Lower leg skin (tissue), 4 donors: Measurements from ENCODE around the gene ZER1. TPM values are rescaled to one million over a fixed set of nuclear protein-coding genes. Genes with fewer than 3 reads are reported as not detected.
"Not testable (repeated sequence)": the region's sequence is repeated elsewhere in the genome, so short reads cannot be mapped to it uniquely, and the experiment has no call there.

ENCODE experiments used
- DNase-seq, 2 donors: peaks; one replicate each; pipeline ENCODE4 v3.0.0-alpha.2; 2019; ENCODE audit warnings: low spot score in 2 of 2
- H3K4me3 ChIP-seq: fragments of 200-600 bp; sonication (generic); 2 replicates; pipeline ENCODE4 v1.5.1; 2017; ENCODE audit warnings: mild to moderate bottlenecking, low read depth; ENCODE audit not compliant: poor library complexity, severe bottlenecking
- POLR2A ChIP-seq, 2 donors: fragments of 450-650 bp; IDR thresholded peaks; one replicate each; pipeline ENCODE4 v1.6.1; 2016 to 2017; ENCODE audit warnings: antibody characterized with exemption in 2 of 2, mild to moderate bottlenecking in 1 of 2, moderate library complexity in 1 of 2
- WGBS, 2 donors: methylation state at CpG; one replicate each; pipeline ENCODE4 v1.1.5; 2018; 5-methylcytosine and 5-hydroxymethylcytosine counted together
- intact Hi-C: fragments of 100-400 bp; cut with DNase I; formaldehyde crosslinking; loops from one replicate; pipeline ENCODE4 v1.15.0; 2023; ENCODE audit warnings: low total_unique reads
- total RNA-seq, 4 donors: library from RNA; depleted of rRNA; stranded (reverse); fragments of >200 nt; gene quantifications; one replicate each; pipeline ENCODE4 v1.1.0, GENCODE V29; 2016
- TF ChIP-seq, protein P1 (sequence below), 3 donors: fragments of 450-650 bp; IDR thresholded peaks; one replicate each; pipeline ENCODE4 v1.5.1; 2016; ENCODE audit warnings: antibody characterized with exemption in 3 of 3, mild to moderate bottlenecking in 3 of 3, moderate library complexity in 2 of 3

The ZER1 gene
- total RNA-seq, 4 donors from 2014 or later = 66.5 to 104 (median 73.2) TPM

DNA sequence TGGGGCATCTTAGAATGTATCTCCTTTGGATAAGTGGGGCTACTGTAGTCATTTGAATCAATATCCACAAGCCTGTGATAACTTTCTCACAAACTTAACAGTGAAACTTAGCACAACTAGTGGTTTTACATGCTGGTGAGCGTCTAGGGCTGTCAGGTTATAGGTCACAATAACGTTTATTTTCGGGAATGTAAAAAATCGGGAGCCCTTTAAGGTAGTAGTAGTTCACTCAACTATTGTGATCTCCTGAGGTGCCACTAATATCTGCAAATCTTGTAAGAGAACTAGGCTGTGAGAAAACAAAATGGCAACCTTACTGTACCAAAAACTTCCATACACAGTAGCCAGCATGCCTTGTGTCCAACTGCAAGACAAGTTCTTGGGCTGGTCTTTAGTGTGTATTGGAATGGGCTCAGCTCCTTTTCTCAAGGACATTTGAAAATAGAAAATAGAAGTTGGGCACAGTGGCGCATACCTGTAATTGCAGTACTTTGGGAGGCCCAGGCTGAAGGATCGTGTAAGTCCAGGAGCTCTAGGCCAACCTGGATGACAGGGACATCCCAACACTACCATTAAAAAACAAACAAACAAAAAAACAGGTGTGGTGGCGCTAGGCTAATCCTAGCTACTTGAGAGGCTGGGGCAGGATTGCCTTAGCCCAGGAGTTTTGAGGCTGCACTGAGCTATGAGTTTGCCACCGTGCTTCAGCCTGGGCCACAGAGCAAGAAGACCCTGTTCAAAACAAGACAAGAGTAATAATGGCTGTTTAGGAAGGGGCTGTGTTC lies 74.6 kb downstream of the ZER1 start:
- intact Hi-C loops = no loop called here

DNA sequence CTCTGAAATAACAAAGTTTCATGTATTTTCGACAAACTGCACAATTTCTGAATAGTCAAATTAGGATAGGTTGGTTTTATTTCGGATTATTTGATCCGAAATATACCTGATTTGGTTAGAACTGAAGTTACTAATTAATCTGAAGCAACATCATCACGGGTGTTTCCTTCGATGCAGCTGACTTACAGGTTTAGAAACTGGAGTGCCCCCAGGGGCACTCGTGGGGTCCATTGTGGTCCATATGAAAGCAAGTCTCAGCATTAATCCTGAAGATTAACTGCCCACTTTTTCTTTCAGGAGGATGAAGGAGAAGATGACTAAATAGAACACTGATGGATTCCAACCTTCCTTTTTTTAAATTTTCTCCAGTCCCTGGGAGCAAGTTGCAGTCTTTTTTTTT lies 77.4 kb downstream of the ZER1 start:
- WGBS, 2 donors = 70 to 73% methylated on average over 6 of the region's 6 CpGs
- TF ChIP-seq, protein P1, sequence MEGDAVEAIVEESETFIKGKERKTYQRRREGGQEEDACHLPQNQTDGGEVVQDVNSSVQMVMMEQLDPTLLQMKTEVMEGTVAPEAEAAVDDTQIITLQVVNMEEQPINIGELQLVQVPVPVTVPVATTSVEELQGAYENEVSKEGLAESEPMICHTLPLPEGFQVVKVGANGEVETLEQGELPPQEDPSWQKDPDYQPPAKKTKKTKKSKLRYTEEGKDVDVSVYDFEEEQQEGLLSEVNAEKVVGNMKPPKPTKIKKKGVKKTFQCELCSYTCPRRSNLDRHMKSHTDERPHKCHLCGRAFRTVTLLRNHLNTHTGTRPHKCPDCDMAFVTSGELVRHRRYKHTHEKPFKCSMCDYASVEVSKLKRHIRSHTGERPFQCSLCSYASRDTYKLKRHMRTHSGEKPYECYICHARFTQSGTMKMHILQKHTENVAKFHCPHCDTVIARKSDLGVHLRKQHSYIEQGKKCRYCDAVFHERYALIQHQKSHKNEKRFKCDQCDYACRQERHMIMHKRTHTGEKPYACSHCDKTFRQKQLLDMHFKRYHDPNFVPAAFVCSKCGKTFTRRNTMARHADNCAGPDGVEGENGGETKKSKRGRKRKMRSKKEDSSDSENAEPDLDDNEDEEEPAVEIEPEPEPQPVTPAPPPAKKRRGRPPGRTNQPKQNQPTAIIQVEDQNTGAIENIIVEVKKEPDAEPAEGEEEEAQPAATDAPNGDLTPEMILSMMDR (IDR thresholded peaks at IDR 0.05) = no peak
- TF ChIP-seq POLR2A (IDR thresholded peaks at IDR 0.05) = no peak
- intact Hi-C loops = no loop called here

More for the DNA sequence above, 74.6 kb downstream of the ZER1 start:
- 79 to 80% methylated on average over 8 of the region's 8 CpGs for WGBS, 2 donors
- H3K4me3 ChIP-seq = no peak overlapping the region
- no peak for DNase-seq
- TF ChIP-seq POLR2A (IDR thresholded peaks at IDR 0.05) = no peak
- TF ChIP-seq, protein P1 (IDR thresholded peaks at IDR 0.05) = no peak

DNA sequence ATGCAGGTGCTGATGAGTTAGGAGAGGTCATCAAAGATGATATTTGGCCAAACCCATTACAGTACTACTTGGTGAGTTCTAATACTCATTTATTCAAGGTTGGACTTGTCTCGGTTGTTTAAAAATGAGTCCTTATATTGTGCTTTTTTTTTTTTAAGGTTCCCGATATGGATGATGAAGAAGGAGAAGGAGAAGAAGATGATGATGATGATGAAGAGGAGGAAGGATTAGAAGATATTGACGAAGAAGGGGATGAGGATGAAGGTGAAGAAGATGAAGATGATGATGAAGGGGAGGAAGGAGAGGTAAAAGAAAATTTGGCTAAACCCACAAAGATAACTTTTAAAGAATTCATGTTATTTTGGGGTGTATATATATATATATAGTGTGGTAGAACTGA lies 78.0 kb downstream of the ZER1 start:
- DNase-seq, H3K4me3 ChIP-seq, intact Hi-C loops: not testable (repeated sequence)
- WGBS, 2 donors = 84 to 87% methylated on average over 3 of the region's 3 CpGs

More for the DNA sequence above, 77.4 kb downstream of the ZER1 start:
- no peak overlapping the region for H3K4me3 ChIP-seq
- DNase-seq = no peak

DNA sequence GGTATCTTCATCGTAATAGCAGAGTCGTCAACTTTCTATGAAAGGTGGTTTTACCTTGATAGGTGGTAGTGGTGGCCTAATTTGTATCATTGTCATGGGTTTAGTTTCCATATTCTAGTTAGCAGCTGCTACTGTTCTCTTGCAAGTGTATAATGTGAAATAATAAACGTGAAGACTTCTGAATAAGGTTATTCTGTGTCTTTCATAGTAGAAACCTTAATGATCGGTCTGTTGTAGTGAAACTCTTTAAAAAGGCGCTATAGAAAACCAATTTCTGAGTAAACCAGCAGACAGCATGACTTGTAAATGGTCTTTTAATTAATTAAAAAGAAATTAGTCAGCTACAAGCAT lies 81.1 kb downstream of the ZER1 start:
- 9 to 11% methylated on average over 5 of the region's 5 CpGs for WGBS, 2 donors
- peak overlapping the region; percentile 70 for H3K4me3 ChIP-seq
- TF ChIP-seq, protein P1 (IDR thresholded peaks at IDR 0.05) = no peak
- no peak for TF ChIP-seq POLR2A (IDR thresholded peaks at IDR 0.05)
- intact Hi-C loops = no loop called here
- DNase-seq = no peak

DNA sequence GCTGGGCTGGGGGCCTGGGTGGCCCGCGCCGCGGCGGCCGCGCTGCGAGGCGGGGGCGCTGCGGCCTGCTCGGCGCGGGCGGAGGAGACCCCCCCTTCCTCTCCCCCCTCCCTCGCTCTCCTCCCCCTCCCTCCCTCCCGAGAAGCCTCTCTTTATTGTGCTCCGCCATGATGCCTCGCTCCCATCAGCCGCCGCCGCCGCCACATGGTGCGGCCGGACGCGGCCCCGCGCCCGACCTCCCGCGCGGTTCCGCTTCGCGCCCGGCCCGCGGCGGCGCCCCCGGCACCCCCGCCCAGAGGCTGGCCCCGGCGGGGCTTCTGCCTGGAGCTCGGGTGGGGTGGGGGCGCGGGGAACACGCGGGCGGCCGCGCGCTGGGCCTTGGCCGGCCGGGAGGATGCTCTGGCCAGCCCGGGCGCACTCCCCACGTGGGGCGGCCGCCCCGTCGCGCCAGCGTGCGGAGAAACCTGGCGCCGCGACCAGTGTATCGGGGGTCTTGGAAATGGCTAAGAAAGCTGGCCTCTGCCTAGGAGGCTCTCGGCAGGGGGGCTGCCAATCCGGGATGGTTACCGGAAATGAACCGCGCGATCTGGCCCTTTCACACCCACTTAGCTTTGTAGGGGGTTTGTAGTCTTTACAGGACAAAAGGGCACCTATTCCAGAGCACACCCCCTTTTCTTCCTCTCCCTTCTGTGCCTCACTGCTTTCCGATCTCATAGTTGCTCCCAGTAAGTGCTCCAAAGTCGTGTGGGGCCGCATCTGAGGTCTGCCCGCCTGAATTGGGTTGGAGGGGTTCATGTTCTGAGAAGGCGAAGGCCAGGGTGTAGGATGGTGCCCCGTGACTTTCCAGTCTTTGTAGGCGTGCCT lies 81.7 kb downstream of the ZER1 start:
- peak overlapping the region; percentile 70 for H3K4me3 ChIP-seq
- intact Hi-C loops = no loop called here
- DNase-seq = no peak
- 0 to 2% methylated on average over 34 to 43 of the region's 83 CpGs for WGBS, 2 donors
- TF ChIP-seq, protein P1 (IDR thresholded peaks at IDR 0.05) = no peak
- TF ChIP-seq POLR2A (IDR thresholded peaks at IDR 0.05) = no peak

DNA sequence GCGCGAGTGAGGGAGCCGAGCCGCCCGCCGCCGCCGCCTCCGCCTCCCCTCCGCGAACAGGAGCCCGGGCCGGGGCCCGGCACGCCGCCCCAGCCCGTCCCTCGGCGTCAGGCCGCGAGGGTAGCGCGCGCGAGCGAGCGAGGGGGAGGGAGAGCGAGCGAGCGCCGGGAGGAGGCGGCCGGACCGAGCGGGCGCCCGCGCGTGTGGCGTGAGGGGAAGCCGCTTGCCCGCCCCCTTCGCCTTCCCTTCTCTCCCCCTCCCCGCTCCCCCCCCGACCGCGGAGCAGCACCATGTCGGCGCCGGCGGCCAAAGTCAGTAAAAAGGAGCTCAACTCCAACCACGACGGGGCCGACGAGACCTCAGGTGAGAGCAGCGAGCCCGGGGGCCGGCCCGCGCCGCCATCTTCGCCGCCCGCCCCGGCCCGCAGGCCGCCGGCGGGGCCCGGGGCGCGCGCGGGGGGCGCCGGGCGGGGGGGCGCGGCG lies 82.4 kb downstream of the ZER1 start:
- no peak for TF ChIP-seq POLR2A (IDR thresholded peaks at IDR 0.05)
- TF ChIP-seq, protein P1 (IDR thresholded peaks at IDR 0.05) = no peak
- intact Hi-C loops = no loop called here
- WGBS, 2 donors = 0 to 1% methylated on average over 27 of the region's 80 CpGs
- peak overlapping the region; percentile 64 for H3K4me3 ChIP-seq
- DNase-seq = peak in 1 of 2 donors; percentile 91
